AG09319 (cell line): ENCODE measurements around the gene NRG2.

Source experiments
- DNase-seq: peaks from one replicate; pipeline ENCODE4 v3.0.0-alpha.2; 2010; ENCODE audit warnings: low read depth; ENCODE audit errors: extremely low read depth
- CTCF ChIP-seq: IDR thresholded peaks from 2 replicates; pipeline ENCODE4 v1.5.1; 2011; ENCODE audit warnings: low read depth, mild to moderate bottlenecking, inconsistent platforms, low read length, moderate library complexity

The NRG2 gene

DNA sequence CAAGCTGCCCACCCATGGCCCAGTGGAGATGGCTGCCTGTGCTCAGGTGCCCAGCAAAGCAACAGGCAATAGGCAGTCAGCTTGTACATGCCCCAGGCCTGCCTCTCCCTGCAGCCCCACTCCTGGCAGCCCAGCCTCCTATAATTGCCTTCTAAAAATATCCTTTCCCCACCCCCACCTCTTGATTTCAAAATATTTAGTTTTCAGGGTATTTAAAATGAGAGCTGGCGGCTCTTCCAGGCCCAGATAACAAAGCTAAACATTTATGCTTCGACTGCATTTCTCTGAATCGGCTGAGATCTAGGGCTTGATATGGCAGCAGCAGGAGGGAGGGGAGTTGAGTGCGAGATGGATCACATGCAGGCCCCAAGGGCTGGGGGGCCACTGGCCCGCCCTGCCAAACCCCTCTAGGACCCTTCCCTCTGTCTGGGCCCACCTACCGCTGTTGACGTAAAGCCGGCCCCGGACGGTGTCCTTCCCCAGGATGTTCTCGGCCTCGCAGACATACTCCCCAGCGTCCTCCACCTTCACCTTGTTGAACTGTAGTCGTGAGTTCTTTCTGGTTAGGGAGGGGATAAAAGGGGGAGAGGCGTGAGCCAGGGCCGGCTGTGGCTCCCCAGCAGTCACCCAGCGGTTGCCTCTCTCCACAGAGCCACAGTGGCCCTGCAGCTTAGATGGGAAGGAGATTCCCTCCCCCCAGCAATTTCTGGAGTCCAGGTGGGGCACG, 162.5 kb downstream of the NRG2 start:
- DNase-seq: no peak
- no peak for TF ChIP-seq CTCF

DNA sequence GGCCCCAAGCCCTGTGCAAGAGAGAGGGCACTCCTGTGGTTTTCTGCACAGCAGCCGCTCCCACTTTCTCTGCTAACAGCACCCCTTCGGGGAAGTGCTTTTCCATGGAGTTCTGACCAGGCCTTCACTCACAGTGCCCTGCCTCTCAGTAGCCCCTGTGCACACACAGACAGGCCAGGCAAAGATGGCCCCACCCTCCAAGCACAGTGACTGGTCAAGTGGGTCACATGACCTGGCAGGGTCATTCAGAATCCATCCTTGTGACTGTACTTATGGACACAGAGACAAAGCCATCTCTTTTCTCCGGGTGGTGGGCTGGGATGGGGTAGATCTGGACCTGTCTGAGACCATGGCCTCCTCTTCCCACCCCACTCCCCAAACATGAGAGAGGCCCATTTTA, 165.0 kb downstream of the NRG2 start:
- no peak for DNase-seq
- TF ChIP-seq CTCF: no peak

- no peak for DNase-seq
- no peak for TF ChIP-seq CTCF
Measured at GRCh38 chr5:139877129-139877597, 165.9 kb downstream of the NRG2 start.

GRCh38 chr5:139875957-139876356, 167.1 kb downstream of the NRG2 start:
- no peak for DNase-seq
- no peak for TF ChIP-seq CTCF

DNA sequence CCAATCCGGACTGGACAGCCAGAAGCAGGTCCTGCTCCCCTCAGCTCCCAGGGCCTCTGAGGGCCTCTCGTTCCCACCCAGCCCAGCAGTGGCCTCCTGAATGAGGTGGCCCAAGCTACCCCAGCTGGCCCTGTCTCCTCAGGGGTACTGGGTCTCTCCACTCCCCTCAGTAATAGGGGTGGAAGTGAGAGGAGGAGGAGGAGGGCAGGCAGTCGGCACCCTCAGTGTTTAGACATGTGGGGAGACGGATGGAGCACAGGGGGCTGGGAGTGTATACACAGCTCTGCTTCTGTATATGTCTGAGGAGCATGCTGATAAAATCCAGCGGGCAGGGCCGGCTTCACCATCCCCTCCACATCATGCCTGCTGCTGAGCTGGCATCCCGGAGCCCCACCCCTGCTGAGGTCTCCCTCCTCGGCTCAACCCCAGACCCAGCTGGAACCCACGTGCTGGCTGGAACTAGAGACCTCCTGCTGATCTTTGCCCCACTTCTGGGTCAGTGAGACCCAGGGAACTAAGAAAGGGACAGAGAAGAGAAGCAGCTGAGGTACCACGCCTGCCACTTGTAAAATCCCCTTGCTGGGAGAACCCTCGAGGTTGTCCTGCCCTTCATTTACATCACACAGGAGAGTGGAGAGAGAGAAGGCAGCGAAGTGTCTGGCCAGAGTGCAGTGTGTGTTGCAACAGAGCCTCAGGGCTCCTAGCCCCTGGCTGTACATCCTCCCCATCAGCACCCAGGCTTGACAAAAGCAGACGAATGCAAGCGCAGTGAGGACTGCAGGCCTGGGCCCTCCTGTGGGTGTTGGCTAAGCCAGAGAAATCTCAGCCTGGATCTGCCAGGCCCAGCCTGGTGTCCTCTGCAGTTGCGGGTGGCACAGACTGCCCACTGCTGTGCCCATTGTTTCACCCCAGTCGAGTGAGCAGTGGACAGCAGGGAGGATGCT, 170.0 kb downstream of the NRG2 start:
- DNase-seq: no peak
- no peak for TF ChIP-seq CTCF

DNA sequence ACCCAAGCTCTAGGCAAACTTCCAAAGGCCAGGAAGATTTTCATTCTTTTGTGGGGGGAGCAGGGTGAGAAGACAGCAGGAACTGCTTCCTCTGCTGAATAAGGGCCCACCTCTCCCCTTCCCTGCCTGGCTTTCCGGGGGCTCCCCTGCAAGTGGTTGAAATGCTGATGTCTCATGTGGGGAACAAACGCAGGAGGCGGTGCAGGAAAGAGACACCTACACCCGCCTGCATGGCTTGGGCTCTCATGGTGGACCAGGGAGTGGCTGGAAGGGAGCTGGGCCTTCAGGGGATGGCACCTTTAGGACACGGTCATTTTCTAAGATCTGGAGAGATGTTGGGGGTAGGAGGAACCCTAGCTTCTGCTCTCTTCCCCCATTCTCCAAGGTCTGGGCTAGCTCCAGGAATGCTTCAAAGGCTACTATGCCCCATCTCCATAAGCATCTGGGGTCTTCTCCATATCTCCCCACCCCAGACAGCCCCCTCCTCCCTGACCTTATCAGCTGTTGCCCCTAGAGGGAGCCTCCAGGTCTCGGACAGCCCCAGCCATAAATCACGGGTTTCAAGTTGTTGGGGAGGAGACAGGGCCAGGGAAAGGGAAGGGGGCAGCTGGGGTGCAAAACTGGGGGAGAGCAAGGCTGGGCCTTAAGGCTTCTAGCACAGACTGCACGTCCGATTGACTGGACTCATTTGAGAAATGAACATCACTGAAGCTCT, 170.9 kb downstream of the NRG2 start:
- no peak for DNase-seq
- TF ChIP-seq CTCF: no peak; the same call in 1 of the 2 replicates
